Heart right ventricle (tissue), 16 donors: ENCODE measurements around the gene RHBDL1. TPM values are rescaled to one million over a fixed set of nuclear protein-coding genes. Genes with fewer than 3 reads are reported as not detected.
A peak's percentile ranks its signal among the peaks of the same experiment; 100 is the strongest.

Experiments used
- ATAC-seq, 8 donors: fragments of 200-7000 bp; cut with Tn5 transposase; one replicate each; pipeline ENCODE4 v1.9.1; 2020; ENCODE audit warnings: mild to moderate bottlenecking in 8 of 8, moderate library complexity in 8 of 8, moderate number of reproducible peaks in 1 of 8
- DNase-seq, 2 donors: peaks; one replicate each; pipeline ENCODE4 v3.0.0-alpha.2; 2020
- H3K27ac ChIP-seq, 10 donors: fragments of 200-600 bp; sonication (generic) in 2 of 10; one replicate each; pipeline versions ENCODE4 v1.5.0 to v1.8.0; 2020 to 2022; ENCODE audit warnings: mild to moderate bottlenecking in 3 of 10
- H3K27me3 ChIP-seq, 7 donors: fragments of 200-600 bp; one replicate each; pipeline ENCODE4 v1.8.0; 2021 to 2022; ENCODE audit warnings: mild to moderate bottlenecking in 2 of 7
- H3K36me3 ChIP-seq, 9 donors: fragments of 200-600 bp; sonication (generic) in 1 of 9; one replicate each; pipeline versions ENCODE4 v1.5.0 to v1.8.0; 2020 to 2022; ENCODE audit warnings: mild to moderate bottlenecking in 2 of 9
- H3K4me1 ChIP-seq, 9 donors: fragments of 200-600 bp; sonication (generic) in 1 of 9; one replicate each; pipeline versions ENCODE4 v1.5.0 to v1.8.0; 2020 to 2022; ENCODE audit warnings: mild to moderate bottlenecking in 4 of 9
- H3K4me3 ChIP-seq, 10 donors: fragments of 200-600 bp; sonication (generic) in 2 of 10; one replicate each; pipeline versions ENCODE4 v1.5.0 to v1.8.0; 2020 to 2022; ENCODE audit warnings: mild to moderate bottlenecking in 7 of 10, moderate library complexity in 2 of 10
- H3K9me3 ChIP-seq, 11 donors: fragments of 200-600 bp in 10 of 11; sonication (generic) in 2 of 11; one replicate each; pipeline versions ENCODE4 v1.5.0 to v1.8.0; 2013 to 2022; ENCODE audit warnings: mild to moderate bottlenecking in 2 of 11, control low read depth in 1 of 11, moderate library complexity in 1 of 11
- CTCF ChIP-seq, 9 donors: fragments of 200-600 bp; sonication (generic) in 2 of 9; IDR thresholded peaks; one replicate each; pipeline versions ENCODE4 v1.5.0 to v1.8.0; 2021 to 2022; ENCODE audit warnings: antibody characterized with exemption in 9 of 9, mild to moderate bottlenecking in 5 of 9, moderate library complexity in 1 of 9
- WGBS, 2 donors: extraction: QIAGEN DNeasy Blood & Tissue Kit; methylation state at CpG; one replicate each; pipeline ENCODE4 v1.1.7; 2013; ENCODE audit warnings: inconsistent platforms in 1 of 2; 5-methylcytosine and 5-hydroxymethylcytosine counted together
- intact Hi-C, 10 donors: fragments of 100-400 bp; cut with DNase I; formaldehyde crosslinking; loops; one replicate each; pipeline versions ENCODE4 v1.11.1 to v1.14.2; 2022
- polyA plus RNA-seq, 2 donors: library from polyadenylated mRNA; stranded (reverse); fragments of 200-250 nt; gene quantifications; one replicate each; pipeline ENCODE4 v1.2.3, GENCODE V29; 2013
- total RNA-seq, 10 donors: library from RNA; stranded (reverse); fragmentation: NEBNext Ultra II Directional in 3 of 10; extraction: Animal tissue kit (Norgen Biotek cat#: 25700) in 3 of 10; gene quantifications; one replicate each; pipeline versions ENCODE4 v1.2.1 to v1.2.4, GENCODE V29; 2021 to 2023
- donor health status: Arrhythmogenic right ventricular cardiomyopathy.
- donor health status: ischemic (EF 13 %, LVEDD 7.1; RV severe dilation, severe dysfunction).
- donor health status: healthy with polysubstance abuse.
- donor health status: DM: no; HTN: yes; CAD: no.
- donor health status: DM: no; HTN: no; CAD: no.
- donor health status: ischemic (EF 25% LVEDD 6.9; RV normal size, moderate dysfunction).
- donor health status: ischemic (EF 25% LVEDD 5.7; RV mildly dilated, moderate dysfunction).
- donor health status: healthy.
- donor health status: DM: yes; HTN: yes; CAD: no.
- donor health status: Ischemic cardiomyopathy.
- donor health status: ischemic (EF 35%, LVEDD 5.7; RV mildly dilated, moderate dysfunction).
- donor health status: nonischemic (EF 11% LVEDD 7.7; RV severe dilation, severe dysfunction).
- donor health status: DM: yes; HTN: yes; CAD: no.
- donor health status: PGD.
- donor health status: ischemic (EF 29% LVEDD 5.4; RV normal size, mild dysfunction).
- donor health status: nonischemic (EF 23%, LVEDD 6.1; RV moderate dilation, normal function).

Gene RHBDL1
- total and polyA plus RNA-seq, 12 donors = 0.90 to 7.4 (median 2.1) TPM

- no peak overlapping the region for H3K27ac ChIP-seq
- no peak for DNase-seq
- no peak for ATAC-seq
- no peak overlapping the region for H3K4me3 ChIP-seq
- peaks cover 0 to 32% (median 21%) of the 10 kb centered on the region in 9 donors for H3K36me3 ChIP-seq
- TF ChIP-seq CTCF (IDR thresholded peaks at IDR 0.05) = no peak
- H3K27me3 ChIP-seq = peaks cover 0 to 22% (median 0%) of the 10 kb centered on the region in 7 donors
- H3K4me1 ChIP-seq = peaks cover 18 to 42% (median 34%) of the 10 kb centered on the region in 9 donors
- H3K9me3 ChIP-seq = no peaks in the 10 kb centered on the region
- WGBS, 2 donors = 73 to 75% methylated on average over 23 of the region's 23 CpGs
- intact Hi-C loops = no loop called here
Observed at GRCh38 chr16:676913-677312, 1.4 kb downstream of the RHBDL1 start.

GRCh38 chr16:677316-678190 lies 2.1 kb downstream of the RHBDL1 start:
- H3K36me3 ChIP-seq = peaks cover 0 to 32% (median 21%) of the 10 kb centered on the region in 9 donors
- peaks cover 0 to 22% (median 0%) of the 10 kb centered on the region in 7 donors for H3K27me3 ChIP-seq
- H3K27ac ChIP-seq = no peak overlapping the region
- DNase-seq = no peak
- intact Hi-C loops = no loop called here
- no peaks in the 10 kb centered on the region for H3K9me3 ChIP-seq
- TF ChIP-seq CTCF (IDR thresholded peaks at IDR 0.05) = no peak
- 54 to 60% methylated on average over 56 to 57 of the region's 57 CpGs for WGBS, 2 donors
- H3K4me3 ChIP-seq = no peak overlapping the region
- peaks cover 24 to 48% (median 40%) of the 10 kb centered on the region in 9 donors for H3K4me1 ChIP-seq
- no peak for ATAC-seq

- intact Hi-C loops = no loop called here
- Histone ChIP-seq H3K4me1 (peaks cover 25 to 56% (median 48%) of the 10 kb centered on the region in 9 donors), H3K4me3 (no peak overlapping the region), H3K36me3 (peaks cover 0 to 32% (median 20%) of the 10 kb centered on the region in 9 donors), H3K27me3 (peaks cover 0 to 22% (median 0%) of the 10 kb centered on the region in 7 donors), H3K27ac (peak overlapping the region in 2 of 10 donors; percentile 75 to 90), H3K9me3 (no peaks in the 10 kb centered on the region)
- DNase-seq (no peak), ATAC-seq (peak in 1 of 8 donors; percentile 1)
- no peak for TF ChIP-seq CTCF (IDR thresholded peaks at IDR 0.05)
- WGBS, 2 donors = 73 to 83% methylated on average over 21 of the region's 21 CpGs
Observed at GRCh38 chr16:678209-678857, 2.9 kb downstream of the RHBDL1 start.
